Measurements from ENCODE around the gene STMN3. TPM values are rescaled to one million over a fixed set of nuclear protein-coding genes. Genes with fewer than 3 reads are reported as not detected.

STMN3 gene
- total RNA-seq, 1 donor from 2014 or later = 6.1 TPM

- CTCF ChIA-PET = interaction anchor here (0.8 to 3.2 kb wide), 5 partner anchors 17 to 322 kb away, joined by 3 to 19 read pairs (median 3); partner anchors contain the start of genes PRPF6, PTK6 and UCKL1
- no peaks in the 10 kb centered on the region for H3K9me3 Mint-ChIP-seq
- intact Hi-C loops (cut with micrococcal nuclease) = loop anchor here (1.0 to 10.0 kb wide), 9 partner anchors 16 to 324 kb away; partner anchors contain the start of genes ARFRP1, GMEB2, LIME1 and PPDPF
- ATAC-seq (ENCODE audit: low read depth) (peak; percentile 15), DNase-seq (no peak)
- POLR2A ChIA-PET = interaction anchor here (0.6 to 2.0 kb wide), 18 partner anchors 9 to 321 kb away, joined by 3 to 24 read pairs (median 5); partner anchors contain the start of genes ARFRP1, DNAJC5, GMEB2 and HELZ2
- peak overlapping the region; percentile 97 for H3K4me3 Mint-ChIP-seq
- TF ChIP-seq, protein P1, sequence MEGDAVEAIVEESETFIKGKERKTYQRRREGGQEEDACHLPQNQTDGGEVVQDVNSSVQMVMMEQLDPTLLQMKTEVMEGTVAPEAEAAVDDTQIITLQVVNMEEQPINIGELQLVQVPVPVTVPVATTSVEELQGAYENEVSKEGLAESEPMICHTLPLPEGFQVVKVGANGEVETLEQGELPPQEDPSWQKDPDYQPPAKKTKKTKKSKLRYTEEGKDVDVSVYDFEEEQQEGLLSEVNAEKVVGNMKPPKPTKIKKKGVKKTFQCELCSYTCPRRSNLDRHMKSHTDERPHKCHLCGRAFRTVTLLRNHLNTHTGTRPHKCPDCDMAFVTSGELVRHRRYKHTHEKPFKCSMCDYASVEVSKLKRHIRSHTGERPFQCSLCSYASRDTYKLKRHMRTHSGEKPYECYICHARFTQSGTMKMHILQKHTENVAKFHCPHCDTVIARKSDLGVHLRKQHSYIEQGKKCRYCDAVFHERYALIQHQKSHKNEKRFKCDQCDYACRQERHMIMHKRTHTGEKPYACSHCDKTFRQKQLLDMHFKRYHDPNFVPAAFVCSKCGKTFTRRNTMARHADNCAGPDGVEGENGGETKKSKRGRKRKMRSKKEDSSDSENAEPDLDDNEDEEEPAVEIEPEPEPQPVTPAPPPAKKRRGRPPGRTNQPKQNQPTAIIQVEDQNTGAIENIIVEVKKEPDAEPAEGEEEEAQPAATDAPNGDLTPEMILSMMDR (IDR thresholded peaks at IDR 0.05) = no peak
- peaks cover 24% of the 10 kb centered on the region for H3K4me1 Mint-ChIP-seq
- H3K36me3 Mint-ChIP-seq (ENCODE audit: low read depth) = peaks cover 20% of the 10 kb centered on the region
- H3K27ac Mint-ChIP-seq = peak overlapping the region; percentile 93
- H3K27me3 Mint-ChIP-seq = peaks cover 3% of the 10 kb centered on the region
Observed at GRCh38 chr20:63658749-63659187, 5.5 kb upstream of the STMN3 start.

DNA sequence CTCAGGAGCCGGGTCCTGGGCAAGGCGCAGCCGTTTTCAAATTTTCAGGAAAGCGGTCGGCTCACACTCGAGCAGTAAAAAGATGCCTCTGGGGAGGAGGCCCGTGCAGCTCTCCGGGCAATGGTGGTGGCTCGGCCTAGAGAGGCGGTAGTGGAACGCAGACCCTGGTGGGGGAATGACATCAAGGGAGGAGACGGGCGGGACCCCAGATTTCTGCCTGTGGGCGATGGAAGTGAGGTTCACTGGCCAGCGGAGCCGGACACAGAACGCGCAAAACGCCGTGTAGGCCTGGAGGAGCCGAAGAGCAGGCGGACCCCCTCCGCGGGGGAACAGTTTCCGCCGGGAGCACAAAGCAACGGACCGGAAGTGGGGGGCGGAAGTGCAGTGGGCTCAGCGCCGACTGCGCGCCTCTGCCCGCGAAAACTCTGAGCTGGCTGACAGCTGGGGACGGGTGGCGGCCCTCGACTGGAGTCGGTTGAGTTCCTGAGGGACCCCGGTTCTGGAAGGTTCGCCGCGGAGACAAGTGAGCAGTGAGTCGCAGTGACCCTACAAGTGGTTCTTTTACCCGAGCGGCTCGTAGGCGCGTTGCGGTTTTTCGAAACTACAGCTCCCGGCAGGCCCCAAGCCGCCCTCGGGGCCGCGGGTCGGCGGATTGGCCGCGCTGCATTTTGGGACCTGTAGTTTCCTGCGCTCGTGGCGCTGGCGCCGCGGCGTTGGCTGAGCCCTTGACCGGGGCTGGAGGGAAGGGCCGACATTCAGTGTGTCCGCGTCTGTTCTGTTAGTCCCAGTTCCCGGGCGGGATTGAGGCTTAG is 4.9 kb upstream of the STMN3 start, which contains the start of gene RTEL1:
Gene RTEL1, plus strand, starts transcription at position 376 of the 812 bp plus-strand sequence. CDS start 1,091 bp downstream, outside the sequence.
- H3K36me3 Mint-ChIP-seq (ENCODE audit: low read depth) = peaks cover 19% of the 10 kb centered on the region
- peaks cover 3% of the 10 kb centered on the region for H3K27me3 Mint-ChIP-seq
- intact Hi-C loops (cut with micrococcal nuclease) = loop anchor here (1.0 to 10.0 kb wide), 9 partner anchors 16 to 324 kb away; partner anchors contain the start of genes ARFRP1, GMEB2, LIME1 and PPDPF
- H3K4me3 Mint-ChIP-seq = peak within 1 kb of the TSS; percentile 97
- H3K4me1 Mint-ChIP-seq = peaks cover 27% of the 10 kb centered on the region
- peak; percentile 88 for ATAC-seq (ENCODE audit: low read depth)
- TF ChIP-seq, protein P1 (IDR thresholded peaks at IDR 0.05) = no peak
- peak within 1 kb of the TSS; percentile 93 for H3K27ac Mint-ChIP-seq
- H3K9me3 Mint-ChIP-seq = no peaks in the 10 kb centered on the region
- DNase-seq = peak; percentile 95
- ChIA-PET POLR2A (interaction anchor here (0.6 to 2.0 kb wide), 18 partner anchors 9 to 321 kb away, joined by 3 to 24 read pairs (median 5); partner anchors contain the start of genes ARFRP1, DNAJC5, GMEB2 and HELZ2), CTCF (interaction anchor here (0.8 to 3.2 kb wide), 5 partner anchors 17 to 322 kb away, joined by 3 to 19 read pairs (median 3); partner anchors contain the start of genes PRPF6, PTK6 and UCKL1)

GRCh38 chr20:63657260-63657936 is 4.2 kb upstream of the STMN3 start:
- ChIA-PET POLR2A (interaction anchor here (1.0 to 2.0 kb wide), 13 partner anchors 10 to 207 kb away, joined by 3 to 24 read pairs (median 7); partner anchors contain the start of genes ARFRP1, GMEB2, HELZ2 and LIME1), CTCF (interaction anchor here (3.2 kb wide), 1 partner anchor 16 kb away, joined by 19 read pairs; no protein-coding TSS in a partner anchor)
- Mint-ChIP-seq H3K9me3 (no peaks in the 10 kb centered on the region), H3K4me3 (peak overlapping the region; percentile 97), H3K4me1 (peaks cover 28% of the 10 kb centered on the region), H3K27me3 (peaks cover 3% of the 10 kb centered on the region), H3K36me3 (ENCODE audit: low read depth) (peaks cover 16% of the 10 kb centered on the region), H3K27ac (peak overlapping the region; percentile 93)
- TF ChIP-seq, protein P1 (IDR thresholded peaks at IDR 0.05) = no peak
- no peak for ATAC-seq (ENCODE audit: low read depth)
- DNase-seq = no peak
- intact Hi-C loops (cut with micrococcal nuclease) = loop anchor here (5.0 to 10.0 kb wide), 2 partner anchors 77 to 325 kb away; partner anchors contain the start of genes LIME1, PRPF6 and SLC2A4RG

DNA sequence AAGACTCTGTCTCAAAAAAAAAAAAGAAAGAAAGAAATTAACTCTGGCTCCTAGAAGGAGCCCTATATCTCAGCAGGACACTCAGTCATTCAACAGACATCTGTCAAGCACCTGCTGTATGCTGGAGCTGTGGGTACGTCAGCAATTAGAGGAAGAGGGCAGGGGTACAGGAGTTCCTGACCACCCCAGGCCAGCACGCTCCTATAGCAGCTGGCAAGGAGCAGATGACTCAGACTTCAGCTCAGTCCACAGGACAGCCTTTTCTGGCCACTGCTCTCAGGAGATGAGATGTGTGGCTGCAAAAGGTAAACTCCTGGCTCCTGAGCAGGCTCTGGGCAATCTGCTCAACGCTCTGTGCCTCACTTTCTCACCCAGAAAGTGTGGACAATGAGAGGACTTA is 3.2 kb upstream of the STMN3 start:
- ATAC-seq (ENCODE audit: low read depth) (no peak), DNase-seq (no peak)
- no peak overlapping the region for H3K27ac Mint-ChIP-seq
- TF ChIP-seq, protein P1 (IDR thresholded peaks at IDR 0.05) = no peak
- H3K4me1 Mint-ChIP-seq = peaks cover 34% of the 10 kb centered on the region
- intact Hi-C loops (cut with micrococcal nuclease) = loop anchor here (5.0 to 10.0 kb wide), 2 partner anchors 78 to 326 kb away; partner anchors contain the start of genes LIME1, PRPF6 and SLC2A4RG
- ChIA-PET POLR2A (no interaction called here), CTCF (interaction anchor here (3.2 kb wide), 1 partner anchor 15 kb away, joined by 19 read pairs; no protein-coding TSS in a partner anchor)
- peaks cover 5% of the 10 kb centered on the region for H3K27me3 Mint-ChIP-seq
- peaks cover 8% of the 10 kb centered on the region for H3K36me3 Mint-ChIP-seq (ENCODE audit: low read depth)
- no peak overlapping the region for H3K4me3 Mint-ChIP-seq
- H3K9me3 Mint-ChIP-seq = no peaks in the 10 kb centered on the region

Measured in activated B cell treated with CpG ODN at 0.5 μM for 24 hours (primary cell).